Measurements from ENCODE around the gene S1PR4. TPM values are rescaled to one million over a fixed set of nuclear protein-coding genes. Genes with fewer than 3 reads are reported as not detected.
A peak's percentile ranks its signal among the peaks of the same experiment; 100 is the strongest.

S1PR4 gene
- total and polyA plus RNA-seq, 2 of the 13 experiments (the other 11 are each of a cell fraction or from before 2014, with no cell fraction given): 0.07 to 0.09 TPM

- TF ChIP-seq DBP (CRISPR knock-in tag; IDR thresholded peaks at IDR 0.05; ENCODE audit: not compliant biosample characterization) (no peak), ZBTB34 (CRISPR knock-in tag; IDR thresholded peaks at IDR 0.05) (0 out of 2 replicates have a peak, but pooled peaks have one; percentile 48), SP4 (CRISPR knock-in tag; IDR thresholded peaks at IDR 0.05) (peak; percentile 29), SMC3 (IDR thresholded peaks at IDR 0.05; ENCODE audit: low read length) (no peak), THAP9 (CRISPR knock-in tag; IDR thresholded peaks at IDR 0.05; ENCODE audit: borderline replicate concordance) (no peak), WIZ (CRISPR knock-in tag; IDR thresholded peaks at IDR 0.05) (no peak), ZNF570 (CRISPR knock-in tag; IDR thresholded peaks at IDR 0.05; ENCODE audit: borderline replicate concordance) (no peak), ZNF431 (CRISPR knock-in tag; IDR thresholded peaks at IDR 0.05; ENCODE audit: borderline replicate concordance, low read depth) (no peak), ZC3H13 (CRISPR knock-in tag; IDR thresholded peaks at IDR 0.05) (no peak; the same call in 1 of the 2 replicates), ZSCAN25 (CRISPR knock-in tag; IDR thresholded peaks at IDR 0.05) (no peak), HBP1 (CRISPR knock-in tag; IDR thresholded peaks at IDR 0.05; ENCODE audit: low read depth) (peak; percentile 20; the same call in 1 of the 2 replicates), CHD4 (IDR thresholded peaks at IDR 0.05; ENCODE audit: borderline replicate concordance, low read length) (no peak; the same call in 1 of the 2 replicates), ZBTB49 (CRISPR knock-in tag; IDR thresholded peaks at IDR 0.05; ENCODE audit: borderline replicate concordance) (no peak), RBFOX2 (IDR thresholded peaks at IDR 0.05; ENCODE audit: low read depth, low read length) (peak; percentile 82), ZNF335 (CRISPR knock-in tag; IDR thresholded peaks at IDR 0.05) (peak; percentile 99), POLR2AphosphoS5 (IDR thresholded peaks at IDR 0.05; ENCODE audit: low read depth, low read length) (peak; percentile 29; the same call in 1 of the 2 replicates), ZNF558 (CRISPR knock-in tag; IDR thresholded peaks at IDR 0.05; ENCODE audit: borderline replicate concordance) (0 out of 2 replicates have a peak, but pooled peaks have one; percentile 28), IKZF5 (CRISPR knock-in tag; IDR thresholded peaks at IDR 0.05) (no peak), AHR (CRISPR knock-in tag; IDR thresholded peaks at IDR 0.05) (no peak)
These were observed 7.0 kb downstream of the S1PR4 start, which contains the start of gene NCLN (continued) for GRCh38 chr19:3185461-3186159.

Data from HepG2 (cell line).